ENCODE measurements around the gene MAPK14. TPM values are rescaled to one million over a fixed set of nuclear protein-coding genes. Genes with fewer than 3 reads are reported as not detected.

MAPK14 gene
- total and polyA plus RNA-seq, 9 of the 15 experiments (the other 6 are each of a cell fraction or from before 2014, with no cell fraction given), result 8.8 to 62.7 (median 35.5) TPM

GRCh38 chr6:36131511-36132245 lies 104.1 kb downstream of the MAPK14 start (continued):
- TF ChIP-seq ZNF592 (IDR thresholded peaks at IDR 0.05), result no peak
- TF ChIP-seq LEF1 (IDR thresholded peaks at IDR 0.05), result 0 out of 2 replicates have a peak, but pooled peaks have one; percentile 37
- no peak for TF ChIP-seq SIX5 (IDR thresholded peaks at IDR 0.05; ENCODE audit: borderline replicate concordance in 1 of 2, insufficient read depth in 1 of 2, low read depth in 1 of 2, low read length in 2 of 2)
- TF ChIP-seq PYGO2 (tag; IDR thresholded peaks at IDR 0.05), result no peak
- no peak for TF ChIP-seq MTA3 (IDR thresholded peaks at IDR 0.05; ENCODE audit: borderline replicate concordance)
- no peak for TF ChIP-seq ZNF586 (CRISPR knock-in tag; conservative IDR thresholded peaks at IDR 0.05)
- TF ChIP-seq AFF4 (CRISPR knock-in tag; IDR thresholded peaks at IDR 0.05), result no peak
- no peak for TF ChIP-seq THRAP3 (IDR thresholded peaks at IDR 0.05; ENCODE audit: borderline replicate concordance)
- TF ChIP-seq ZFP1 (CRISPR knock-in tag; IDR thresholded peaks at IDR 0.05), result no peak
- TF ChIP-seq ZNF551 (CRISPR knock-in tag; IDR thresholded peaks at IDR 0.05), result no peak
- no peak for TF ChIP-seq KLF10 (CRISPR knock-in tag; IDR thresholded peaks at IDR 0.05)
- TF ChIP-seq CTCF (IDR thresholded peaks at IDR 0.05 in 2 of 3, conservative IDR thresholded peaks at IDR 0.05 in 1 of 3; ENCODE audit: insufficient read depth in 2 of 3, low read depth in 1 of 3, low read length in 3 of 3), result no peak
- no peak; a peak in 1 of 4 replicates for TF ChIP-seq TBL1XR1 (IDR thresholded peaks at IDR 0.05; ENCODE audit: low read length in 2 of 2)
- peak; percentile 87; the same call in 1 of the 2 replicates for TF ChIP-seq ZNF589 (CRISPR knock-in tag; IDR thresholded peaks at IDR 0.05; ENCODE audit: low read depth)
- no peak for TF ChIP-seq U2AF1 (optimal IDR thresholded peaks at IDR 0.05; ENCODE audit: low read depth, low read length)
- no peak for TF ChIP-seq KLF13 (tag; IDR thresholded peaks at IDR 0.05; ENCODE audit: borderline replicate concordance, low read depth)
- no peak for TF ChIP-seq HSF4 (CRISPR knock-in tag; IDR thresholded peaks at IDR 0.05; ENCODE audit: borderline replicate concordance)
- no peak for TF ChIP-seq XRCC4 (IDR thresholded peaks at IDR 0.05; ENCODE audit: extremely low read depth, insufficient read depth, insufficient read length)
